GM18526 (cell line): Measurements from ENCODE around the gene GLCE.

Experiments
- POLR2A ChIP-seq: IDR thresholded peaks from 3 replicates; pipeline ENCODE4 v1.6.1; 2011; ENCODE audit not compliant: insufficient read length; ENCODE audit errors: extremely low read depth

The GLCE gene

DNA sequence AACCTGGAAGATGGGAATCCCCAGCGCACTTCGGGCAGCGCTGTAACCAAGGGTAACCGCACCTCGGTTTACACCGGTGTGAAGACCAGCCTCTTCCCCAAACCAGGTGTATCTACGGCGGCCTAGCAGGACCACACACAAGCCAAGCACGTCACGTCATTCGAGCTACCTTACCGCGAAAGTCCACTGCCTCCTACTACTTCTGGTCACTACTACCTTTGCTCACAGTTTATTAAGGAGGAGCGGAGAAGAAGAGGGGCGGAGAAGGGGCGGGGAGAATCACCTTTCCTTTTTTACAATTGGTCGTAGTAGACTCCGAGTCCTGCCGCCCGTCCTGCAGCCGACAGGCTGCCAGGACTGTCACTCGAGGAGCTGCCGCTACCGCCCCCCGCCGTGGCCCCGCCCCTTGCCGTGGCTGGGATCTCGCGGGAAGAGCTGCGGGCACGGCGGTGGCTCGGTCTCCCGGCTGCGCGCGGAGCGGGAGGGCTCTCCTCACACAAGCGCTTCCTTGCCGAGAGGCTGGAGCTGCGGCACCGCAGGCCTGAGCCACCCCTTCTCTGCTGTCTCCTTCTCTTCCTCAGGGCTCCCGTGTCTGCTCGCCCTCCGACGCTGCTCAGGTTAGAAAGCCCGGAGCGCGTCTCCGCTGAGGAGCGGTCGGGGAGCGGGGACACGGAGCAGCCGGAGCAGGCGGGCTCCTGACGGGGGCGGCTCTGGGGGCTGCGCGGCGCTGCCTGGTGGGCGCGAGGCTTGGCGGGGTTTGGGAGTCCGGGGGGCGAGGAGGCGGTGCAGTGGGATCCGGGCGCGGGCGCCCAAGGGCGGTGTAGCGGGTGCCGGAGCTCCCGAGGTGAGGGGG lies at the start of gene GLCE:
GLCE (plus strand) TSS at position 495 of the 853 bp plus-strand sequence. CDS start 95,172 bp downstream, outside the sequence.
- peak; percentile 90 for TF ChIP-seq POLR2A

DNA sequence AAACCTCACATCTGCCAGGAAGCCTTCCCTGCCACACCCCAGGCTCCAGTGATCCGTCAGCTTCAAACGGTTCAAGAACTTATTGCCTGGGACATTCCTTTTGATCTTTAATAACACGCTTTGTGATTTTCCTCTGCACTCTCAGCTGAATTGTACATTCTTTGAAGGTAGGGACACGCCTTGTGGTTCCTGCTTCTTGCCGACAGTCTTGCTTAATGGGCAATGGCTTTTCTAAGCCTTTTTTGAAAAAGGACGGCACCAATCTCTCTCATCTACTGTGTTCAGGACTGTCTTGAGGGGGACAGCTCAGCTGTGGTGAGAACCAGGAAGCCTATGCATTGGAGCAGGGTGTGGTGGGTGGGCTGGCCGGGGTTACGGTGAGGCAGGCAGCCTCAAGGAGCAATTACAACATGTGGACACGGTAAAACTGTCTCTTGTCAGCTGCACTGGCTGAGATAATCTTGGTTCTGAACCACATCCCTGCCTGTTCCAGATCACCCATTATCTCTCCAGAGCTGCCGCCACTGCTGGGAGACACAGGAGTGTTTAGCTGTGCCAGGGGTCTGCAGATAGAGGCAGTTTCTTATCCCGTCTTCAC lies 46.0 kb upstream of the GLCE start:
- no peak for TF ChIP-seq POLR2A

DNA sequence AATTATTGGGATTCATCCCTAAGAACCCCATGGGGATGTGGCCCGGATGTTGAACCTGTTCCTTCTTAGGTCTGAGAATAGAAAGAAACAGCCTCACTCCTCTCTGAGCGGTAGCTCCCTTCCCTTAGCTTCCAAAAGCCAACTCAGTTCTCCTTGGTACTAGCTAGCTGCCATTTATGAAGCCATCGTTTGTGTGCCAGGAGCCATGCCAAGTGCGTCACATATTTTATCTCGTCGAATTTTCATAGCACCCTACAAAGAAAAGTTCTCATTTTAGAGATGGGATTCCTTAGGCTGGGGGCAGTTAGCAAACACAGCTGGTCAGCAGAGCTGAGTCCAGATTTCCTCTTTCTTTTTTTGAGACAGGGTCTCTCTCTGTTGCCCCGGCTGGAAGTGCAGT lies 45.4 kb upstream of the GLCE start:
- no peak for TF ChIP-seq POLR2A

DNA sequence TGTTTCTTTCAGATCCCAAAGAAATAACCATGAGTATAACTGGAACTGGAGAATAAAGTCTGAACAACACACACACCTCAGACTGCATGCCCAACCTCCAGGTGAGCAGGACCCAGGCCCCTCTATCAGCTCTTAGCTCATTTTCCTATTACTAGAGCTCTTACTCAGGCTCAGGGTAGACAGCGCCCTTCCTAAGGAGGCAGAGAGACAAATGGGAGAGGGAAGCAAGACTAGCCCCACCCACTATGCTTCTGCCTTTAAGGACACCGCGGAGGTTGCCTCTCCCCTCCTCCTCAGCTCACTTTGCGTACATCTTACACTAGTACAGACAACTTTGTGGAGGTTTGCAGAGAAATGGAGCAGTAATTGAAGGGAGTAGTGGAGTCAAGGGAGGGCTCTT lies 44.0 kb upstream of the GLCE start:
- no peak for TF ChIP-seq POLR2A

DNA sequence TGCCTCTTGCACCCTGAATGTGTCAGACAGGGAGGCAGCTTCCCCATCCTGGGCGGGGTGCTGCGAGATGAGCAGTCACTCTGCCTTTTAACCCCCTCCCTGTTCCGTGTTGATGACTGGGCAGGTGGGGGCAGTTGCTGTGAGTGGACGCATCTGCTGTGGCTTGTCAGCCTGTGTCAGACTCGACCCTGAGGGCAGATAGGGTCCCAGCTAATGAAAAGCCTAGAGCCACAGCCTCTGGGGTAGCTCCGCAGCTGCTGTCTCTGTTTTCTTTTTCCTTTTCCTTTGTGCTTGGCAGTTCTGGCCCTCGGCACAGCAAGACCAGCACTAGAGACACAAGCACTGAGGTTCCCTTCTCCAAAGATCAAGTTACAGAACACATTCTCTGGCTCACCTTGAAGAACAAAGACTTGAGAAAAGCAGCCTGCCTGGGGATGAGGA lies 43.0 kb upstream of the GLCE start:
- TF ChIP-seq POLR2A: no peak

DNA sequence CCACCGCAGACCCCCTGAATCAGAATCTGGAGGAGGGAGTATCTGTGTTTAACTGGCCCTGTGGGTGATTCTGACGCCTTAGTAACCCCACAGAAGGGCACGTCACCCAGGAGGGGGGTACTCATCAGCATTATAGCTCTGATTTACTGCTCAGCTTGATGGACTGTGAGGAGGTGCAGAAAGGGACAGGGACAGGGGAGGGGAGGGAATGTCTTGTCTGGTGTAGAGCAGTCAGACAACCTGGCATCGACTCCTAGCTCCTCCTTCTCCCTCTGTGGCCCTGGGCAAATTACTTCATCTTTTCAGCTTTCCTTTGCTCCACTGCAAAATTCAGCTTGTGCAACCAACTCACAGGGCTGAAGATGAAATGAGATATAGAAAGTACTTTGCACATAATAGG lies 42.3 kb upstream of the GLCE start:
- no peak for TF ChIP-seq POLR2A

DNA sequence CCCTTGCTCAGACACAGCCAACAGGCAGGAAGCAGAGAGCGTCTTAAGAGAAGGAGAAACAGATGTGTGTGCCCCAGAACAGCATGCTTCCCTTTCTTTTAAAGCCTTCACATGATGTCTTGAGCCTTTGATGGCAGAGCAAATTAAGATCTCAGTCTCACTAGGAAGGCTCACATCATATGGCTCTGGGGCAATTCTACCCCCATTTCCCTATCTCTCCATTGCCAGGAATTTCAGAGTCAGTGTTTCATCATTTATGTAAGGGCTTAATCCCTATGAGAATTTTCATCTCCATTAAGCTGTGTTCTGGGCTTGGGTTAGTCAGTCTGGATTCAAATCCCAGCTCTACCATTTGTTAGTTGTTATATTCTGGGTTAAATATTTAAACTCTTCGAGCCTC lies 41.4 kb upstream of the GLCE start:
- no peak for TF ChIP-seq POLR2A

DNA sequence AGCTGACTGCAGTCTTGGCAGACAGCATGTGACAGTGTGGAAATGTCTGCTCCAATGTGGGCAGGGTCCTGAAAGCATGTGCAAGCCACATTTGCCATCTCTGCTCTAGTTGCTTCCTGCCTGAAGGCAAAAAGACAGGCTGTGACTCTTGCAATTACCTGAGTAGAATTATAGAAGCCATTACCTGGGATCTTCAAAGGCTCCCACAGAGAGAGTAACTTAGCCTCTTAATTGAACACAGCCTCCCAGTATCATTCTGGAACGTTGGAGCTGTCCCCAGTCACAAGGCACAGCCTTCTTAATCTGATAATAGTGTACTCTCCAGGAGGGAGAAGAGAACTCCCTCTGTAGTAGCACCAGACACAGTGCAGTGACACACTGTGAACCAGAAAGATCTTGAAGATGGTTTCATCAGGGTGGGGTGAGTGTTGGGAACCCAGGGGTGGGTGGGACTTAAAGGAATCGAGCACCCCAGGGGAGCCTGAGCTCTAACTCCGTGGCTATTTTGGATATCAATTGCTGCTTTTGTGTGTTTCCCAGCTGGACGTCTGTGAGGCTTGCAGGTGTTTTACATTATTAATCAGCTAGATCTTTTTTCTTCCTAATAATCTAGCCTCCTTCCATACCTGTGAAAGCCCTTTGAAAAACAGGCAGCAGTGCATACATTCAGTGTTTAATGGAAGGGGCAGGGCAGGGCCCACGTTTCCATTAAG lies 40.6 kb upstream of the GLCE start:
- TF ChIP-seq POLR2A: no peak

DNA sequence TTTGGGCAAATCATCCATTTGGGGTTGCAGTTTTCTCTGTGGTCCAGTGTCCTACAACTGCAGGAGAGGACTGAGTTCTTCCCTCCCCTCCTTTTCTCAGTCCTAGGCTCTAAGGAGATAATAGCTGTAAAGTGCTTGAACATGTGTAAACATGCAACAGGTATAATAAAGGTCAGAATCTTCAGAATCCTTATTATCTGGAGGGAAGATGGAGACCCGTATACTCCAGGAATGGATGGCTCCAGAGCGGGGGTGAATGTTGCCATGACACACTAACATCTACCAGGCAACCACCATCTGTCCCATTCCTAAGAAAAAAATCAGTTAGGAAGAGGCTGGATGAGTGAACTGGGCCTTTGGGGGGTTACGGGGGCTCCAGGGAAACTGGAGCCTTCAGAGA lies 39.7 kb upstream of the GLCE start:
- TF ChIP-seq POLR2A: no peak

DNA sequence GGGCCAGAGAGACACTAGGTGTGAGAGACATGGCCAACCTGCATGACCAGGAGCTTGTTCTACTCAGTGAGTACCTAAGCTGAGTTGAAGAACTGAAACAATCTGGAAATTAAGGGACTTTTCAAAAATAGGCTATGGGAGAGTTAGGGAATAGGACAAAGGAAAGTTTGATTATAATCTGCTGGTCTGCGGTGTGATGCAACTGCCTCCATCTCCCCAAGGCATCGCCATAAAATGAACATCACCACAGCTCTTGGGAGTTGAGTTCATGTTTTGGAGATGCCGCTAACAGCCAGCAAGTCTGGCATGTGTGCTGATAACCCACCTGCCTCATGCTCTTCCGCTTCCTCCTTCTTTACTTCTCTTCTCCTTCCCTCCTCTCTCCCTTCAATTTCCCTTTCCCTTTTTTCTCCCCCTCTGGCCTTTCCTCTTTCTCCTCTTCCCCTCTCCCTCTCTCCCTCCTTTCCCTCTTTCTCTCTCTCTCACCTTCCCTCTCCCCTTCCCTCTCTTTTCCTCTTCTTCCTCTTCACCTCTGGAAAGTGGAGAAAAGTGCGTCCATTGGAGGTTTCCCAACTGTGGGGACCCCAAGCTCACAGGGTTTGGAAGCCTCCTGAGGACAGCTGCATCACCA lies 39.1 kb upstream of the GLCE start:
- no peak for TF ChIP-seq POLR2A

DNA sequence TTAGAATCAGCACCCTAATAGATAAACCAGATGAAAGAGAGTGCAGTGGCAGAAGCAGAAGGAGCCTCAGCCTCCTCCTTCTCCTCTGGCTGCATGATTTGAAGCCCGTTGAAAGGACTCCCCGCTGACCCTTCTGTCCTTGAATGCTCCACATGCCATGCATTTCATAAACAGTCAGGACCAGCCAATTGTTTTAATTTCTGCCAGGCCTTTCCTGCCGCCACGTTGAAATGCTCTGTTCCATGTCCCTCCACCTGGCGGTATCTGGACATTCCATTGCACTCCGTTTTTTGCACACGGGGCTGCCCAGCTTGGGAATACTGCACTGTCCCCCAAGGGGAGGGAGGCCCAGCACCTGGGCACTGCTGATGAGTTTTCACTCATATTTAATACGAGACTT lies 35.2 kb upstream of the GLCE start:
- TF ChIP-seq POLR2A: no peak

DNA sequence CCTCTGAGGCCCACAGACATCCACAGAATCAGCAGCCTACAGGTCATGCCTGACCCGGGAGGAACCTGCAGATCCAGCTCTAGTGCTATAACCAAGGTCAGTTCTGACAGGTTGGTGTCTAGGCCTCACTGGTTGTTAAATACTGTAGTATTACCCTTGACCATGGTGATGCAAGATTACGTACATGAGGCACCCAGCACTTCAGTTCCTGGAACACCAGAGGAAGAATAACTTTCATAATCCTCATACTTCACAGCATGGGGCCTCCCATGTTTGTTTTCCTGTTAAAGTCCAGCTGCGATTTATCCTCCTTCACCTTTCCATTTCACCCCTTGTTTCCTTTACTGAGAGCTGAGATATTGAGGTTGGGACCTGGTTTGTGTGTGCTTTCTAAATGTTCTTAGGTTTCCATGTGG lies 34.4 kb upstream of the GLCE start:
- no peak for TF ChIP-seq POLR2A

DNA sequence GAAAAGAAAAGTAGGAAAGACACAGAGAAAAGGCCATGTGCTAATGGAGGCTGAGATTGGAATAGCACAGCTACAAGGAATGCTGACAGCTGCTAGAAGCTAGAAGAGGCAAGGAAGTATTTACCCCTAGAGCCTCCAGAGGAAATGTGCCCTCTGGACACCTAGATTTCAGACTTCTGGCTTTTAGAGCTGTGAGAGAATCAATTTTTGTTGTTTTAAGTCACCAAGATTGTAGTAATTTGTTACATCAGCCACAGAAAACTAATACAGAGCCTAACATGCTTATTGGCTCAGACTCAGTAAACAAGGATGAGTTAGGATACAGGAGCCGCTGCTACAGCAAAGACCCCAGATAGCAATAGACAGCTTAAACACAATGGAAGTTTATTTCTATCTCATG lies 33.1 kb upstream of the GLCE start:
- no peak for TF ChIP-seq POLR2A

DNA sequence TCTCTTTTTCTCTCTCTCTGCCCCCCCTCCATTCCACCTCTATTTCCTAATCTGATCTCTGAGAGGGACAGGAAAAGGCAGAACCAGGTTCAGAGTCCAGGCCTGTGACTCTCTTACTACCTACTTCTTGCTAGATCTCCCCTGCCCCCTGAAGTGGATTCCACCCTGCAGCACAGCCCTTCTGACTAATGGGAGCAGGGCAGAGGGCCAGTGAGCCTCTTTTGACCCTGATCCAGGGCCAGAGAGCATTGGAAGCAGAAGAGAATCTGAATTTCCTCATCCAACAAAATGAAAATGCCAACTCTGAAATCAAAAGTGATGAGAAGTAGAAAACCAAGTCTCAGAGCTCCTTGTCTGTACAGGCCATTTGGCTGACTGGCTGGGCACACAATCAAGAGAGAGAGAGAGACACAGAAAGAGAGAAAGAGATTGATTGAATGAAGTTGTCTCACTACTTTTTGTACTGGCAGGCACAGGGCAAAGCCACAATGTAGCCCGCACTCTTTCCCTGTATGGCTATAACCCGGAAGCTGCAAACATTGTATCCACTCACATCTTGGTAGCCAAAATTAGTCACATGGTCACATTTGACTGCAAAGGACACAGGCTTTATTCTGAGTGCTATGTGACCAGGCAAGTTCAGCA lies 31.6 kb upstream of the GLCE start:
- TF ChIP-seq POLR2A: no peak
